CD14-positive monocyte (primary cell): ENCODE measurements around the gene UQCC2. TPM values are rescaled to one million over a fixed set of nuclear protein-coding genes. Genes with fewer than 3 reads are reported as not detected.
A peak's percentile ranks its signal among the peaks of the same experiment; 100 is the strongest.

Experiments used
- DNase-seq, 3 donors: peaks; one replicate each; pipeline ENCODE4 v3.0.0-alpha.2; 2011 to 2022
- H2AFZ ChIP-seq: 2 replicates; pipeline ENCODE4 v1.6.0; 2012; ENCODE audit warnings: mild to moderate bottlenecking, low read depth, low read length, inconsistent platforms; ENCODE audit not compliant: insufficient read depth, poor library complexity, severe bottlenecking
- H3K27ac ChIP-seq, 2 donors: 1 replicate in 1 of 2; 2 replicates in 1 of 2; pipeline ENCODE4 v1.5.1; 2012 to 2013; ENCODE audit warnings: low read length in 2 of 2, control low read depth in 1 of 2, inconsistent platforms in 1 of 2, low read depth in 1 of 2, mild to moderate bottlenecking in 1 of 2
- H3K27me3 ChIP-seq, 2 donors: one replicate each; pipeline versions ENCODE4 v1.6.0 to v1.6.1; 2011 to 2013; ENCODE audit warnings: low read length in 2 of 2; ENCODE audit not compliant: control insufficient read depth in 2 of 2, insufficient read depth in 2 of 2
- H3K36me3 ChIP-seq, 2 donors: replicated peaks in 1 of 2; 1 replicate in 1 of 2; 2 replicates in 1 of 2; pipeline versions ENCODE4 v1.5.1 to v1.6.1; 2012 to 2013; ENCODE audit warnings: low read length in 2 of 2, control low read depth in 1 of 2, inconsistent platforms in 1 of 2, mild to moderate bottlenecking in 1 of 2; ENCODE audit not compliant: insufficient read depth in 2 of 2, control insufficient read depth in 1 of 2
- H3K4me1 ChIP-seq, 2 donors: 1 replicate in 1 of 2; 2 replicates in 1 of 2; pipeline versions ENCODE4 v1.5.1 to v1.6.1; 2012 to 2013; ENCODE audit warnings: low read length in 2 of 2, control low read depth in 1 of 2, inconsistent platforms in 1 of 2, mild to moderate bottlenecking in 1 of 2, moderate library complexity in 1 of 2; ENCODE audit not compliant: insufficient read depth in 2 of 2, control insufficient read depth in 1 of 2
- H3K4me2 ChIP-seq: replicated peaks from 2 replicates; pipeline ENCODE3; 2012; ENCODE audit warnings: low read length, moderate library complexity, mild to moderate bottlenecking; ENCODE audit not compliant: poor library complexity, severe bottlenecking; ENCODE audit errors: extremely low read depth
- H3K4me3 ChIP-seq, 3 experiments: fragments of 200-600 bp in 1 of 3; sonication (generic) in 1 of 3; replicated peaks in 1 of 3; 1 replicate in 2 of 3; 2 replicates in 1 of 3; pipeline ENCODE4 v1.5.1; 2011 to 2013; ENCODE audit warnings: low read length in 3 of 3, mild to moderate bottlenecking in 3 of 3, control low read depth in 2 of 3, low read depth in 2 of 3, inconsistent platforms in 1 of 3, moderate library complexity in 1 of 3
- H3K79me2 ChIP-seq: 2 replicates; pipeline ENCODE4 v1.6.0; 2012; ENCODE audit warnings: mild to moderate bottlenecking, control low read depth, inconsistent platforms, low read length, moderate library complexity; ENCODE audit not compliant: insufficient read depth
- H3K9ac ChIP-seq: 2 replicates; pipeline ENCODE4 v1.6.0; 2017; ENCODE audit warnings: low read length, mild to moderate bottlenecking; ENCODE audit not compliant: insufficient read depth, poor library complexity, severe bottlenecking
- H3K9me3 ChIP-seq, 2 donors: replicated peaks in 1 of 2; 1 replicate in 1 of 2; 2 replicates in 1 of 2; pipeline versions ENCODE4 v1.5.1 to v1.6.1; 2012 to 2013; ENCODE audit warnings: low read length in 2 of 2, control low read depth in 1 of 2; ENCODE audit not compliant: control insufficient read depth in 1 of 2, insufficient read depth in 1 of 2
- H4K20me1 ChIP-seq: 2 replicates; pipeline ENCODE4 v1.6.0; 2012; ENCODE audit warnings: mild to moderate bottlenecking, low read length, control low read depth, moderate library complexity; ENCODE audit not compliant: insufficient read depth
- H3K27ac Mint-ChIP-seq, 7 donors: one replicate each; pipeline ENCODE4 v1.8.0; 2020; ENCODE audit warnings: mild to moderate bottlenecking in 7 of 7, mixed read lengths in 7 of 7, moderate library complexity in 6 of 7, inconsistent platforms in 2 of 7
- H3K27me3 Mint-ChIP-seq, 3 donors: one replicate each; pipeline ENCODE4 v1.8.0; 2021 to 2022; ENCODE audit warnings: low read depth in 3 of 3, mild to moderate bottlenecking in 3 of 3, mixed read lengths in 3 of 3, moderate library complexity in 3 of 3, inconsistent platforms in 1 of 3
- H3K36me3 Mint-ChIP-seq, 2 donors: one replicate each; pipeline ENCODE4 v1.8.0; 2020; ENCODE audit warnings: mixed read lengths in 2 of 2, inconsistent platforms in 1 of 2, mild to moderate bottlenecking in 1 of 2
- H3K4me1 Mint-ChIP-seq: one replicate; pipeline ENCODE4 v1.8.0; 2020; ENCODE audit warnings: mild to moderate bottlenecking, mixed read lengths
- H3K4me3 Mint-ChIP-seq, 2 donors: one replicate each; pipeline ENCODE4 v1.8.0; 2020; ENCODE audit warnings: mild to moderate bottlenecking in 2 of 2, mixed read lengths in 2 of 2, moderate library complexity in 1 of 2
- H3K9me3 Mint-ChIP-seq, 7 donors: one replicate each; pipeline ENCODE4 v1.8.0; 2020 to 2022; ENCODE audit warnings: mixed read lengths in 7 of 7, mild to moderate bottlenecking in 6 of 7, moderate library complexity in 6 of 7, inconsistent platforms in 2 of 7
- WGBS: methylation state at CpG from one replicate; pipeline ENCODE4 v1.1.5; 2013; ENCODE audit warnings: missing lambda C conversion rate; ENCODE audit not compliant: insufficient coverage; 5-methylcytosine and 5-hydroxymethylcytosine counted together
- intact Hi-C, 2 donors: fragments of 100-400 bp; cut with micrococcal nuclease; formaldehyde crosslinking; loops; one replicate each; pipeline versions ENCODE4 v1.15.0 to v1.15.1; 2023
- polyA plus RNA-seq, 3 donors: library from polyadenylated mRNA; depleted of rRNA in 1 of 3; unstranded in 2 of 3; stranded (reverse) in 1 of 3; fragments of 300-500 nt in 2 of 3; fragments of >200 nt in 1 of 3; fragmentation: Illumina TruSeq in 2 of 3; gene quantifications; 1 replicate in 2 of 3; 2 replicates in 1 of 3; pipeline ENCODE4 v1.2.3, GENCODE V29; 2012 to 2021
- TF ChIP-seq, protein P1 (sequence below): fragments of 200-600 bp; IDR thresholded peaks from one replicate; pipeline ENCODE4 v1.8.0; 2022; ENCODE audit warnings: antibody characterized with exemption, mild to moderate bottlenecking

Gene UQCC2
- polyA plus RNA-seq, 3 donors, result 10.3 to 39.3 (median 37.2) TPM

DNA sequence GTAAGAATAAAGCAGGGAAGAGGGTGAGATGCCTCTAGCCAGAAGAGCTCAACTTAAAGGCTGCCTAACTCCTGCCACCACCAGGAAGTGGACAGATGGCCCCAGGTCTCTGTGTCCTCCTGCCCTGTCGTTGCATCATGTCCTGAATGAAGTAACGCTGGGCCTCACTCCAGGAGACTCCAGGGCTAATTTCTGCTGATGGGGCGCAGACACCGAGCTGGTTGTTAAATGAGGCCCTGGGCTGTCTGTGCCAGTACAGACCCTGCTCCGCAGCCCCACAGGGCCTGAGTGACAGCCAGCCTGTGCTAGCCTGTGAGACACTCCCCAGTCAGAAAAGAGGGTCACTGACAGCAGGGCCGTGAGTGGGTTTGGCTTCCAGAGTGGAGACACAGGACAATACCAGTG lies 28.7 kb upstream of the UQCC2 start:
- Histone ChIP-seq H3K36me3 (no peaks in the 10 kb centered on the region), H4K20me1 (no peaks in the 10 kb centered on the region), H3K9ac (no peak overlapping the region), H2AFZ (peak overlapping the region; percentile 38), H3K4me3 (no peak overlapping the region), H3K4me1 (peaks cover 8 to 12% of the 10 kb centered on the region in 2 donors), H3K4me2 (no peak overlapping the region), H3K27me3 (no peaks in the 10 kb centered on the region), H3K9me3 (no peaks in the 10 kb centered on the region), H3K27ac (no peak overlapping the region), H3K79me2 (no peaks in the 10 kb centered on the region)
- intact Hi-C loops, result no loop called here
- no peaks in the 10 kb centered on the region for H3K9me3 Mint-ChIP-seq
- peak overlapping the region in 1 of 7 donors; percentile 28 for H3K27ac Mint-ChIP-seq
- H3K36me3 Mint-ChIP-seq, result no peaks in the 10 kb centered on the region
- H3K4me3 Mint-ChIP-seq, result no peak overlapping the region
- DNase-seq, result peak in 2 of 3 donors; percentile 3 to 24
- peaks cover 13% of the 10 kb centered on the region for H3K4me1 Mint-ChIP-seq
- TF ChIP-seq, protein P1, sequence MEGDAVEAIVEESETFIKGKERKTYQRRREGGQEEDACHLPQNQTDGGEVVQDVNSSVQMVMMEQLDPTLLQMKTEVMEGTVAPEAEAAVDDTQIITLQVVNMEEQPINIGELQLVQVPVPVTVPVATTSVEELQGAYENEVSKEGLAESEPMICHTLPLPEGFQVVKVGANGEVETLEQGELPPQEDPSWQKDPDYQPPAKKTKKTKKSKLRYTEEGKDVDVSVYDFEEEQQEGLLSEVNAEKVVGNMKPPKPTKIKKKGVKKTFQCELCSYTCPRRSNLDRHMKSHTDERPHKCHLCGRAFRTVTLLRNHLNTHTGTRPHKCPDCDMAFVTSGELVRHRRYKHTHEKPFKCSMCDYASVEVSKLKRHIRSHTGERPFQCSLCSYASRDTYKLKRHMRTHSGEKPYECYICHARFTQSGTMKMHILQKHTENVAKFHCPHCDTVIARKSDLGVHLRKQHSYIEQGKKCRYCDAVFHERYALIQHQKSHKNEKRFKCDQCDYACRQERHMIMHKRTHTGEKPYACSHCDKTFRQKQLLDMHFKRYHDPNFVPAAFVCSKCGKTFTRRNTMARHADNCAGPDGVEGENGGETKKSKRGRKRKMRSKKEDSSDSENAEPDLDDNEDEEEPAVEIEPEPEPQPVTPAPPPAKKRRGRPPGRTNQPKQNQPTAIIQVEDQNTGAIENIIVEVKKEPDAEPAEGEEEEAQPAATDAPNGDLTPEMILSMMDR, result no peak
- 55% methylated on average over 6 of the region's 6 CpGs for WGBS
- peaks cover 0 to 6% (median 4%) of the 10 kb centered on the region in 3 donors for H3K27me3 Mint-ChIP-seq

GRCh38 chr6:33739571-33739970 lies 28.1 kb upstream of the UQCC2 start:
- Mint-ChIP-seq H3K36me3 (no peaks in the 10 kb centered on the region), H3K4me1 (peaks cover 13% of the 10 kb centered on the region), H3K9me3 (no peaks in the 10 kb centered on the region), H3K27me3 (peaks cover 0 to 6% (median 4%) of the 10 kb centered on the region in 3 donors), H3K27ac (no peak overlapping the region), H3K4me3 (no peak overlapping the region)
- Histone ChIP-seq H3K9me3 (no peaks in the 10 kb centered on the region), H3K4me2 (no peak overlapping the region), H3K79me2 (no peaks in the 10 kb centered on the region), H3K4me3 (no peak overlapping the region), H4K20me1 (no peaks in the 10 kb centered on the region), H3K27me3 (no peaks in the 10 kb centered on the region), H3K9ac (no peak overlapping the region), H3K36me3 (no peaks in the 10 kb centered on the region), H3K4me1 (peaks cover 8 to 12% of the 10 kb centered on the region in 2 donors), H3K27ac (no peak overlapping the region), H2AFZ (peak overlapping the region; percentile 38)
- TF ChIP-seq, protein P1, result no peak
- 73% methylated on average over 5 of the region's 5 CpGs for WGBS
- no peak for DNase-seq
- intact Hi-C loops, result no loop called here
